Measurements from ENCODE around the gene CYP26A1.

The CYP26A1 gene

DNA sequence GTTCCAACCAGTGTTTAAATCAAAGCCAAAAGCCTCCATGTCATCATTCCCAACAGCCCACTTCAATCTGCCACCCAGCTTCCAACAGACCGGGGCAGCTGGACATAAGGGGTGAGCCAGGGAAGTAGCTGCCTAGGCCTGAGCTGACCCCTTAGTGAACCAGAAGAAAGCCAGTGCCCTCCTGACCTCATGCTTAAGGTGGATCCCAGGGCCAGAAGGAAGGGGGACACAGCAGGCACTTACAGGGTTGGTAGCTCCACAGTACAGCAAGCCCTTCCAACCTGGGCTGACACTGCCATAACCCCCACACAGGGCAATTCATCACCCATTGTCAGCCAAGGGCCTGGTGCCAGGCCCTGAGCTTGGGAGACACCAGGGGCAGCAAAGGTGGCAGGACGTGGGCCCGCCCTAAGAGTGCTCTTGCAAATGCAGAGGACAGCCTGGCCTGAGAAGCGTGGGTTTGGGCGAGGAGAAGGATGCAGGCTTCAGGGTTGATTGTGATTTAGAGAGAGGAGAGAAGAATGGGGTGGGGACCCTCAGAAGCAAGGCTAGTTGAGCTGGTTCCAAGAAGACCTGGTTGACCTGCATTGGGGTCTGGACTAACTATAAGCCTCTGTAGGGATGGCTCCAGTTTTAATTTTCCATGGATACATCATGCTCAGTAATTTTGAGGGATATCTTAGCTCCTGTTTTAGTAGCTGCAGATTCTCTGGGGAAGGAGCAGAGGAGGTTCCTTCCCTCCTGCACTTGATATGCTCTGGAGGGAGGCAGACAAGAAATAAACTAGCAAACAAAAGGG lies 3.1 kb upstream of the CYP26A1 start:
- no peak overlapping the region for H3K4me3 ChIP-seq (ENCODE audit: low read depth, low read length)
- TF ChIP-seq, protein P1, sequence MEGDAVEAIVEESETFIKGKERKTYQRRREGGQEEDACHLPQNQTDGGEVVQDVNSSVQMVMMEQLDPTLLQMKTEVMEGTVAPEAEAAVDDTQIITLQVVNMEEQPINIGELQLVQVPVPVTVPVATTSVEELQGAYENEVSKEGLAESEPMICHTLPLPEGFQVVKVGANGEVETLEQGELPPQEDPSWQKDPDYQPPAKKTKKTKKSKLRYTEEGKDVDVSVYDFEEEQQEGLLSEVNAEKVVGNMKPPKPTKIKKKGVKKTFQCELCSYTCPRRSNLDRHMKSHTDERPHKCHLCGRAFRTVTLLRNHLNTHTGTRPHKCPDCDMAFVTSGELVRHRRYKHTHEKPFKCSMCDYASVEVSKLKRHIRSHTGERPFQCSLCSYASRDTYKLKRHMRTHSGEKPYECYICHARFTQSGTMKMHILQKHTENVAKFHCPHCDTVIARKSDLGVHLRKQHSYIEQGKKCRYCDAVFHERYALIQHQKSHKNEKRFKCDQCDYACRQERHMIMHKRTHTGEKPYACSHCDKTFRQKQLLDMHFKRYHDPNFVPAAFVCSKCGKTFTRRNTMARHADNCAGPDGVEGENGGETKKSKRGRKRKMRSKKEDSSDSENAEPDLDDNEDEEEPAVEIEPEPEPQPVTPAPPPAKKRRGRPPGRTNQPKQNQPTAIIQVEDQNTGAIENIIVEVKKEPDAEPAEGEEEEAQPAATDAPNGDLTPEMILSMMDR (conservative IDR thresholded peaks at IDR 0.05; ENCODE audit: low read depth, low read length) = no peak

GRCh38 chr10:93071177-93071472 lies 2.6 kb upstream of the CYP26A1 start:
- H3K4me3 ChIP-seq (ENCODE audit: low read depth, low read length) = no peak overlapping the region
- TF ChIP-seq, protein P1 (conservative IDR thresholded peaks at IDR 0.05; ENCODE audit: low read depth, low read length) = no peak
- DNase-seq (ENCODE audit: low read depth) = no peak

More for the DNA sequence above, 3.1 kb upstream of the CYP26A1 start:
- no peak for DNase-seq (ENCODE audit: low read depth)

GRCh38 chr10:93071674-93072224 lies 1.9 kb upstream of the CYP26A1 start:
- TF ChIP-seq, protein P1 (conservative IDR thresholded peaks at IDR 0.05; ENCODE audit: low read depth, low read length) = peak; percentile 11
- DNase-seq (ENCODE audit: low read depth) = no peak
- H3K4me3 ChIP-seq (ENCODE audit: low read depth, low read length) = peak overlapping the region; percentile 29

DNA sequence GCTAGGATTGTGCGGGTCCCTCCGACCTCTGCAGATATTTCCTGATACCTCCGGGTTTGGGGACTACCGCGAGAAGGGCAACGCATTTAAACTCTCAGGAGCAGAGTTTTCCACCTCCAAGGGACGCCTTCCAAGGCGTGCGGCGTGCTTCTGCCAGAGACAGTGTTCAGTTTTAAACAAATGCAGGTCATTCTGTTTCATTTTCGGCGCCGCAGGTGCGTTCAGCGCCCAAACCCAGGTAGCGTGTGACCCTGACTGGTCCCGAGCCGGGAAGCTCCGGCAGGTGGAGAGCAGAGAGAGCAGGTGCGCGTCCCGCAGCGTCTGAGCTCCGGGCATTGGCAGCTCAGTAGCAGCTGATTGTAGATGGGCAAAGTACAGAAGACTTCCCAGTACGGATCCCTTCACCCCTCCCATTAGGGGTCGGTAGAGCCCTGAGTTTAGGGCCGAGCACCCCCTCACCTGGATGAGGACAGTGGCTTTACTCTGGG lies 1.4 kb upstream of the CYP26A1 start:
- DNase-seq (ENCODE audit: low read depth) = no peak
- peak overlapping the region; percentile 29 for H3K4me3 ChIP-seq (ENCODE audit: low read depth, low read length)
- TF ChIP-seq, protein P1 (conservative IDR thresholded peaks at IDR 0.05; ENCODE audit: low read depth, low read length) = no peak

DNA sequence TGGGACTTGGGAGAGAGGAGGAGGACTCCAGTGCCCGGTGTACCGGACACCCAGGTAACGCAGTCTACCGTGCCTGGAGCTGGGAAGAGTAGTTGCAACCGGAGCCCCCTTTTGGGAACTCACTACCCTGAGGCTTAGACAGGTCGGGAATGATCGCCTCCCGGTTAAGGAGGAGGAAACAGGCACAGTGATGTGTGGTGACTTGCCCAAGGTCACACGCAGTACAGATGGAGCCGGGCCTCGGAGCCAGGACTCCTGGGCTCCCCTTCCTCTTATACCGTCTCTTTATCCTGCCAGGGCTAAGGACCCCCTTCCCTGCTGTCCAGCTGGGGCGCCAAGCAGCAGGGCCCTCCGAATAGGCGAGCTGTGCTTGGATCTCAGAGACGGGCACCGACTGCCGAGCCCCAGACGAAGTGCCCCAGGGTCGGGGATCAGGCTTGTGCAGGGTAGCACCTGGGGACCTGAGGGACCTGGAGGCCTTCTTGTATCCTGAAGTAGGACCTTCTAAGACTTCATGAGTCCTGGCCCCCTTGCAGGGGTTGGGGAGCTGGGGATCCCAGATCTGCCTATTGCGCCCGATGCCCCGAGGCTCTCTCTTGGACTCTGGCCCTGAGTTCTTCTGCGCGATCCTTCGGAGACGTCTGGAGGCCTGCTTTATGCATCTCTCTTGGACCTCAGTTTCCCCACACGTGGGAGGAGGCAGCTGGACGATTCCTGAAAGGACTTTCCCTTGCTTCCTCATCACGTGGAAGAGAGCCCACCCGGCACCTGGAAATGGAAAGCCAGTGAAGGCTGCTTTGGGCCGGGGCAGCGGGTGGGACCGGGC lies 767 bp upstream of the CYP26A1 start:
- H3K4me3 ChIP-seq (ENCODE audit: low read depth, low read length) = no peak overlapping the region
- TF ChIP-seq, protein P1 (conservative IDR thresholded peaks at IDR 0.05; ENCODE audit: low read depth, low read length) = no peak
- no peak for DNase-seq (ENCODE audit: low read depth)

GRCh38 chr10:93074147-93074596 lies 479 bp downstream of the CYP26A1 start:
- H3K4me3 ChIP-seq (ENCODE audit: low read depth, low read length) = no peak overlapping the region
- DNase-seq (ENCODE audit: low read depth) = no peak

More at GRCh38 chr10:93074147-93074596, 479 bp downstream of the CYP26A1 start:
- TF ChIP-seq, protein P1 (conservative IDR thresholded peaks at IDR 0.05; ENCODE audit: low read depth, low read length) = peak; percentile 20

Data from choroid plexus epithelial cell (primary cell).